ENCODE data around the gene LDLR.
A peak's percentile ranks its signal among the peaks of the same experiment; 100 is the strongest.
"Not testable (repeated sequence)": the region's sequence is repeated elsewhere in the genome, so short reads cannot be mapped to it uniquely, and the experiment has no call there.

The LDLR gene

GRCh38 chr19:11142528-11143171, 53.4 kb downstream of the LDLR start:
- no peak for DNase-seq

GRCh38 chr19:11145536-11145924, 56.3 kb downstream of the LDLR start:
- no peak for DNase-seq

GRCh38 chr19:11148001-11148400, 58.7 kb downstream of the LDLR start:
- no peak for DNase-seq

GRCh38 chr19:11151181-11151580, 61.9 kb downstream of the LDLR start:
- no peak for DNase-seq

GRCh38 chr19:11152318-11153062, 63.2 kb downstream of the LDLR start:
- no peak for DNase-seq

- DNase-seq, result no peak
These were observed 65.4 kb downstream of the LDLR start for GRCh38 chr19:11154683-11155047.

- peak; percentile 96 for DNase-seq
These were observed 66.3 kb downstream of the LDLR start, which contains the start of gene SPC24 for GRCh38 chr19:11155373-11156120. SPC24 (minus strand) TSS chr19:11155782; CDS start chr19:11155776, 6 bp downstream.

- DNase-seq, result no peak
These were observed 70.6 kb downstream of the LDLR start for GRCh38 chr19:11159598-11160439.

- DNase-seq, result not testable (repeated sequence)
These were observed 71.1 kb downstream of the LDLR start for GRCh38 chr19:11160440-11160768.

GRCh38 chr19:11164296-11164695, 75.0 kb downstream of the LDLR start:
- no peak for DNase-seq

GRCh38 chr19:11164879-11165406, 75.7 kb downstream of the LDLR start:
- DNase-seq, result no peak

- no peak for DNase-seq
These were observed 76.3 kb downstream of the LDLR start for GRCh38 chr19:11165486-11166030.

GRCh38 chr19:11166281-11167142, 77.2 kb downstream of the LDLR start:
- no peak for DNase-seq

GRCh38 chr19:11168568-11168967, 79.3 kb downstream of the LDLR start:
- DNase-seq, result no peak

- DNase-seq, result no peak
These were observed 80.8 kb downstream of the LDLR start for GRCh38 chr19:11169896-11170678.

- DNase-seq, result no peak
These were observed 81.9 kb downstream of the LDLR start for GRCh38 chr19:11171144-11171543.

- DNase-seq, result no peak
These were observed 83.3 kb downstream of the LDLR start for GRCh38 chr19:11172576-11172975.

- no peak for DNase-seq
These were observed 84.4 kb downstream of the LDLR start for GRCh38 chr19:11173516-11174155.

GRCh38 chr19:11174336-11174735, 85.1 kb downstream of the LDLR start:
- DNase-seq, result no peak

- no peak for DNase-seq
These were observed 86.7 kb downstream of the LDLR start for GRCh38 chr19:11175920-11176319.
